Measurements from ENCODE around the gene LRRTM4. TPM values are rescaled to one million over a fixed set of nuclear protein-coding genes. Genes with fewer than 3 reads are reported as not detected.
"Not testable (repeated sequence)": the region's sequence is repeated elsewhere in the genome, so short reads cannot be mapped to it uniquely, and the experiment has no call there.

Gene LRRTM4
- total and polyA plus RNA-seq, 8 donors, result 0.38 to 3.3 (median 2.0) TPM

GRCh38 chr2:76793647-76794334 is 728.4 kb downstream of the LRRTM4 start:
- Histone ChIP-seq H3K36me3 (no peaks in the 10 kb centered on the region), H3K27ac (no peak overlapping the region), H3K9me3 (peaks cover 0 to 2% of the 10 kb centered on the region in 2 donors), H3K27me3 (no peaks in the 10 kb centered on the region), H3K4me1 (no peaks in the 10 kb centered on the region), H3K4me3 (no peak overlapping the region)
- intact Hi-C loops (cut with DNase I), result no loop called here
- DNase-seq, result no peak
- no peak for ATAC-seq
- TF ChIP-seq CTCF (IDR thresholded peaks at IDR 0.05), result no peak

- H3K4me3 ChIP-seq; intact Hi-C loops (cut with DNase I); DNase-seq; ATAC-seq; H3K27ac ChIP-seq; H3K27me3 ChIP-seq; H3K9me3 ChIP-seq; H3K4me1 ChIP-seq; H3K36me3 ChIP-seq: not testable (repeated sequence)
These were observed 740.9 kb downstream of the LRRTM4 start for GRCh38 chr2:76781313-76781712.

- ATAC-seq (no peak), DNase-seq (no peak)
- Histone ChIP-seq H3K9me3 (no peaks in the 10 kb centered on the region), H3K4me3 (no peak overlapping the region), H3K27ac (no peak overlapping the region), H3K27me3 (no peaks in the 10 kb centered on the region), H3K4me1 (no peaks in the 10 kb centered on the region), H3K36me3 (no peaks in the 10 kb centered on the region)
- intact Hi-C loops (cut with DNase I), result no loop called here
- no peak for TF ChIP-seq CTCF (IDR thresholded peaks at IDR 0.05)
These were observed 758.9 kb downstream of the LRRTM4 start for GRCh38 chr2:76763276-76763675.

GRCh38 chr2:76760367-76760704 is 761.8 kb downstream of the LRRTM4 start:
- Histone ChIP-seq H3K27me3 (no peaks in the 10 kb centered on the region), H3K4me1 (no peaks in the 10 kb centered on the region), H3K9me3 (no peaks in the 10 kb centered on the region), H3K36me3 (no peaks in the 10 kb centered on the region), H3K27ac (no peak overlapping the region), H3K4me3 (no peak overlapping the region)
- TF ChIP-seq CTCF (IDR thresholded peaks at IDR 0.05), result no peak
- intact Hi-C loops (cut with DNase I), result no loop called here
- DNase-seq (no peak), ATAC-seq (no peak)

- Histone ChIP-seq H3K27ac (no peak overlapping the region), H3K4me1 (no peaks in the 10 kb centered on the region), H3K9me3 (no peaks in the 10 kb centered on the region), H3K27me3 (no peaks in the 10 kb centered on the region), H3K36me3 (no peaks in the 10 kb centered on the region), H3K4me3 (no peak overlapping the region)
- no peak for ATAC-seq
- intact Hi-C loops (cut with DNase I), result no loop called here
- DNase-seq, result no peak
- TF ChIP-seq CTCF (IDR thresholded peaks at IDR 0.05), result no peak
These were observed 762.4 kb downstream of the LRRTM4 start for GRCh38 chr2:76759634-76760366.

All from left lung (tissue), 10 donors.